Heart left ventricle (tissue), 16 donors: Measurements from ENCODE around the gene TJP3. TPM values are rescaled to one million over a fixed set of nuclear protein-coding genes. Genes with fewer than 3 reads are reported as not detected.
A peak's percentile ranks its signal among the peaks of the same experiment; 100 is the strongest.

ENCODE experiments used
- ATAC-seq, 4 donors: fragments of 200-7000 bp; cut with Tn5 transposase; one replicate each; pipeline ENCODE4 v1.9.1; 2020 to 2022; ENCODE audit warnings: moderate library complexity in 4 of 4, mild to moderate bottlenecking in 3 of 4, moderate number of reproducible peaks in 1 of 4
- DNase-seq, 5 donors: peaks; one replicate each; pipeline ENCODE4 v3.0.0-alpha.2; 2020
- H3K27ac ChIP-seq, 12 donors: fragments of 200-600 bp; sonication (generic) in 4 of 12; one replicate each; pipeline versions ENCODE4 v1.5.0 to v1.8.0; 2016 to 2022; ENCODE audit warnings: mild to moderate bottlenecking in 2 of 12
- H3K27me3 ChIP-seq, 9 donors: fragments of 200-600 bp; sonication (generic) in 2 of 9; one replicate each; pipeline versions ENCODE4 v1.5.1 to v1.8.0; 2016 to 2022; ENCODE audit warnings: mild to moderate bottlenecking in 3 of 9
- H3K36me3 ChIP-seq, 9 donors: fragments of 200-600 bp; sonication (generic) in 2 of 9; one replicate each; pipeline versions ENCODE4 v1.5.0 to v1.8.0; 2018 to 2022; ENCODE audit warnings: mild to moderate bottlenecking in 2 of 9
- H3K4me1 ChIP-seq, 12 donors: fragments of 200-600 bp; sonication (generic) in 4 of 12; one replicate each; pipeline versions ENCODE4 v1.5.0 to v1.8.0; 2016 to 2022; ENCODE audit warnings: mild to moderate bottlenecking in 3 of 12
- H3K4me3 ChIP-seq, 12 donors: fragments of 200-600 bp; sonication (generic) in 4 of 12; one replicate each; pipeline versions ENCODE4 v1.5.0 to v1.8.0; 2017 to 2022; ENCODE audit warnings: mild to moderate bottlenecking in 9 of 12, moderate library complexity in 4 of 12
- H3K9me3 ChIP-seq, 12 donors: fragments of 200-600 bp; sonication (generic) in 4 of 12; one replicate each; pipeline versions ENCODE4 v1.5.0 to v1.8.0; 2016 to 2022; ENCODE audit warnings: mild to moderate bottlenecking in 1 of 12
- POLR2A ChIP-seq, 2 donors: fragments of 450-650 bp; IDR thresholded peaks; one replicate each; pipeline ENCODE4 v1.6.1; 2017; ENCODE audit warnings: antibody characterized with exemption in 2 of 2, mild to moderate bottlenecking in 2 of 2, moderate library complexity in 2 of 2
- WGBS, 4 donors: extraction: QIAGEN DNeasy Blood & Tissue Kit in 2 of 4; methylation state at CpG; one replicate each; pipeline versions ENCODE4 v1.1.5 to v1.1.7; 2013 to 2018; 5-methylcytosine and 5-hydroxymethylcytosine counted together
- intact Hi-C, 10 donors: fragments of 100-400 bp; cut with DNase I; formaldehyde crosslinking; loops; one replicate each; pipeline versions ENCODE4 v1.11.1 to v1.14.2; 2022
- polyA plus RNA-seq, 2 donors: library from polyadenylated mRNA; stranded (reverse); fragments of 200-250 nt; gene quantifications; one replicate each; pipeline ENCODE4 v1.2.3, GENCODE V29; 2013
- total RNA-seq, 9 donors: library from RNA; depleted of rRNA in 2 of 9; stranded (reverse); fragments of >200 nt in 2 of 9; fragmentation: NEBNext Ultra II Directional in 3 of 9; extraction: Animal tissue kit (Norgen Biotek cat#: 25700) in 3 of 9; gene quantifications; one replicate each; pipeline versions ENCODE4 v1.1.0 to v1.2.4, GENCODE V29; 2016 to 2023
- TF ChIP-seq, protein P1 (sequence below), 12 donors: fragments of 200-600 bp; sonication (generic) in 4 of 12; IDR thresholded peaks; one replicate each; pipeline versions ENCODE4 v1.5.0 to v1.8.0; 2018 to 2022; ENCODE audit warnings: antibody characterized with exemption in 12 of 12, mild to moderate bottlenecking in 5 of 12
- donor health status: ischemic (EF 13 %, LVEDD 7.1; RV severe dilation, severe dysfunction).
- donor health status: healthy with polysubstance abuse.
- donor health status: DM: no; HTN: yes; CAD: no.
- donor health status: DM: no; HTN: no; CAD: no.
- donor health status: ischemic (EF 25% LVEDD 6.9; RV normal size, moderate dysfunction).
- donor health status: ischemic (EF 25% LVEDD 5.7; RV mildly dilated, moderate dysfunction).
- donor health status: healthy.
- donor health status: DM: yes; HTN: yes; CAD: no.
- donor health status: ischemic (EF 35%, LVEDD 5.7; RV mildly dilated, moderate dysfunction).
- donor health status: nonischemic (EF 11% LVEDD 7.7; RV severe dilation, severe dysfunction).
- donor health status: DM: yes; HTN: yes; CAD: no.
- donor health status: PGD.
- donor health status: ischemic (EF 29% LVEDD 5.4; RV normal size, mild dysfunction).
- donor health status: nonischemic (EF 23%, LVEDD 6.1; RV moderate dilation, normal function).

The TJP3 gene
- total and polyA plus RNA-seq, 11 donors: 0.06 to 0.48 (median 0.41) TPM; not detected in 8

- peak overlapping the region in 11 of 12 donors; percentile 10 to 54 (median 42) for H3K4me3 ChIP-seq
- H3K9me3 ChIP-seq: no peaks in the 10 kb centered on the region
- 29 to 46% (median 32%) methylated on average over 23 to 33 of the region's 33 CpGs for WGBS, 4 donors
- peak overlapping the region; percentile 89 to 100 (median 99) for H3K27ac ChIP-seq
- DNase-seq (peak; percentile 83 to 89 (median 85)), ATAC-seq (peak; percentile 43 to 79 (median 76))
- TF ChIP-seq, protein P1, sequence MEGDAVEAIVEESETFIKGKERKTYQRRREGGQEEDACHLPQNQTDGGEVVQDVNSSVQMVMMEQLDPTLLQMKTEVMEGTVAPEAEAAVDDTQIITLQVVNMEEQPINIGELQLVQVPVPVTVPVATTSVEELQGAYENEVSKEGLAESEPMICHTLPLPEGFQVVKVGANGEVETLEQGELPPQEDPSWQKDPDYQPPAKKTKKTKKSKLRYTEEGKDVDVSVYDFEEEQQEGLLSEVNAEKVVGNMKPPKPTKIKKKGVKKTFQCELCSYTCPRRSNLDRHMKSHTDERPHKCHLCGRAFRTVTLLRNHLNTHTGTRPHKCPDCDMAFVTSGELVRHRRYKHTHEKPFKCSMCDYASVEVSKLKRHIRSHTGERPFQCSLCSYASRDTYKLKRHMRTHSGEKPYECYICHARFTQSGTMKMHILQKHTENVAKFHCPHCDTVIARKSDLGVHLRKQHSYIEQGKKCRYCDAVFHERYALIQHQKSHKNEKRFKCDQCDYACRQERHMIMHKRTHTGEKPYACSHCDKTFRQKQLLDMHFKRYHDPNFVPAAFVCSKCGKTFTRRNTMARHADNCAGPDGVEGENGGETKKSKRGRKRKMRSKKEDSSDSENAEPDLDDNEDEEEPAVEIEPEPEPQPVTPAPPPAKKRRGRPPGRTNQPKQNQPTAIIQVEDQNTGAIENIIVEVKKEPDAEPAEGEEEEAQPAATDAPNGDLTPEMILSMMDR (IDR thresholded peaks at IDR 0.05): no peak
- TF ChIP-seq POLR2A (IDR thresholded peaks at IDR 0.05): peak in 1 of 2 donors; percentile 84
- intact Hi-C loops: loop anchor here in 9 of 10 donors (1.0 to 10.0 kb wide), 8 partner anchors 29 to 535 kb away; partner anchors contain the start of genes PIP5K1C (in 2 of the 9) and EEF2 (in 1 of the 9)
- H3K4me1 ChIP-seq: peaks cover 0 to 81% (median 53%) of the 10 kb centered on the region in 12 donors
- no peaks in the 10 kb centered on the region for H3K27me3 ChIP-seq
- peaks cover 0 to 8% (median 0%) of the 10 kb centered on the region in 9 donors for H3K36me3 ChIP-seq
Observed at GRCh38 chr19:3669947-3670795, 38.0 kb upstream of the TJP3 start.

GRCh38 chr19:3670796-3671679 lies 37.1 kb upstream of the TJP3 start:
- H3K4me3 ChIP-seq: peak overlapping the region in 11 of 12 donors; percentile 10 to 54 (median 42)
- peaks cover 0 to 81% (median 50%) of the 10 kb centered on the region in 12 donors for H3K4me1 ChIP-seq
- H3K27me3 ChIP-seq: no peaks in the 10 kb centered on the region
- intact Hi-C loops: loop anchor here in 5 of 10 donors (1.0 to 2.0 kb wide), 4 partner anchors 28 to 30 kb away; partner anchors contain the start of gene PIP5K1C (in 2 of the 5)
- no peaks in the 10 kb centered on the region for H3K9me3 ChIP-seq
- H3K36me3 ChIP-seq: peaks cover 0 to 5% (median 0%) of the 10 kb centered on the region in 9 donors
- TF ChIP-seq, protein P1 (IDR thresholded peaks at IDR 0.05): no peak
- TF ChIP-seq POLR2A (IDR thresholded peaks at IDR 0.05): peak in 1 of 2 donors; percentile 39
- DNase-seq (peak; percentile 88 to 92 (median 90)), ATAC-seq (peak; percentile 71 to 82 (median 78))
- peak overlapping the region; percentile 89 to 100 (median 99) for H3K27ac ChIP-seq
- WGBS, 4 donors: 31 to 51% (median 41%) methylated on average over 24 to 45 of the region's 45 CpGs

DNA sequence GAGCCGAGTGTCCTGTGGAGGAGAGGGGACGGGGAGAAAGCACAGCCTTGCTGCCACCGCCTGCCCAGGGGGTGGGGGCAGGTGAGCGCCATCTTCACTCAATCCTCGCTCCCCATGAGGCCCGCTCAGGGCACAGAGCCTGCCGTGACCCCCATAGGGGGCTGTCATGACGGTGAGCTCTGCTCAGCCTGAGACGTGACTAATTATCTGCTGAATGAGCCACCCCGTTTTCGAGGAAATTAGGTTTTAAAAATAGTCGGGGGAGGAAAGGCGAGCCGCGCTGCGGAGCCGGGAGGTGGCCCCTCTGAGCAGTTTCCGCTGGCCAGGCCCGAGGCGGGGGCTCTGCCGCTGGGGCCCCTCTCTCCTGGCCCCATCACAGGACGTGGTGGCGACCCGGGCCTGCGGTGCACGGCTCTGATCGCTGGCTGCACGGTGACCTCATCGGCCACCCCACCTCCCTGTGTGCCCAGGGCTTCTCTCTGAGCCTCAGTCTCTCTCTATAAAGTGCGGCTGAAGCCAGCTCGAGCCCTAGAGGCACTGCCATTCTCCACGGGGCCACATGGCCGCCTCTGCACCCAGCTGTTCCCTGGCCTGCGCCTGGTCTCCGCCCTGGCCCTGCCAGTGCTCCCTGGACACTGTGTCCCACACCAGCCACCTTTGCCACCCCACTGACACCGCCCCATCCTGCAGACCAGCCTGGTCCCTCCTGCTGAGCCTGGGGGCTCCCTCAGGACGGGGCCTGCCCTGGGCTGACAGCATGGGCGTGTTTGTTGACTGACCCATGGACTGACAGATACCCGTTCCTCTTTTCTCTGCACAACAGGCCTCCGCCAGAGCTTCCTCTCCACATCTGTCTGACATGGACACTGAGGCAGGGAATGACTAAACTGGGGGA lies 36.3 kb upstream of the TJP3 start:
- WGBS, 4 donors: 45 to 63% (median 54%) methylated on average over 21 to 40 of the region's 40 CpGs
- Histone ChIP-seq H3K27me3 (no peaks in the 10 kb centered on the region), H3K4me3 (peak overlapping the region in 10 of 12 donors; percentile 20 to 54 (median 42)), H3K9me3 (no peaks in the 10 kb centered on the region), H3K4me1 (peaks cover 0 to 72% (median 48%) of the 10 kb centered on the region in 12 donors), H3K27ac (peak overlapping the region; percentile 89 to 100 (median 99)), H3K36me3 (peaks cover 0 to 2% (median 0%) of the 10 kb centered on the region in 9 donors)
- TF ChIP-seq, protein P1 (IDR thresholded peaks at IDR 0.05): peak in 8 of 12 donors; percentile 12 to 45 (median 28)
- no peak for TF ChIP-seq POLR2A (IDR thresholded peaks at IDR 0.05)
- DNase-seq (peak in 3 of 5 donors; percentile 46 to 61 (median 59)), ATAC-seq (peak in 3 of 4 donors; percentile 1 to 37 (median 2))
- intact Hi-C loops: loop anchor here in 3 of 10 donors (1.0 to 2.0 kb wide), 3 partner anchors 27 to 29 kb away; partner anchors contain the start of gene PIP5K1C (in 1 of the 3)
